Posterior cingulate gyrus (tissue), 11 donors: ENCODE results near the gene SLC35D1.

ENCODE experiments used
- DNase-seq, 10 donors: peaks; one replicate each; pipeline versions ENCODE4 v3.0.0 to v3.0.0-alpha.2; 2020 to 2021; ENCODE audit warnings: mixed read lengths in 3 of 10
- intact Hi-C: fragments of 100-400 bp; cut with DNase I; formaldehyde crosslinking; loops from one replicate; pipeline ENCODE4 v1.15.1; 2023

SLC35D1 gene

GRCh38 chr1:67051196-67051595, 2.8 kb downstream of the SLC35D1 start:
- no peak for DNase-seq

GRCh38 chr1:67044631-67045270, 9.2 kb downstream of the SLC35D1 start:
- intact Hi-C loops: no loop called here
- DNase-seq: no peak

More at GRCh38 chr1:67051196-67051595, 2.8 kb downstream of the SLC35D1 start:
- intact Hi-C loops: loop anchor here (5.0 kb wide), 1 partner anchor 119 kb away; no protein-coding TSS in a partner anchor

DNA sequence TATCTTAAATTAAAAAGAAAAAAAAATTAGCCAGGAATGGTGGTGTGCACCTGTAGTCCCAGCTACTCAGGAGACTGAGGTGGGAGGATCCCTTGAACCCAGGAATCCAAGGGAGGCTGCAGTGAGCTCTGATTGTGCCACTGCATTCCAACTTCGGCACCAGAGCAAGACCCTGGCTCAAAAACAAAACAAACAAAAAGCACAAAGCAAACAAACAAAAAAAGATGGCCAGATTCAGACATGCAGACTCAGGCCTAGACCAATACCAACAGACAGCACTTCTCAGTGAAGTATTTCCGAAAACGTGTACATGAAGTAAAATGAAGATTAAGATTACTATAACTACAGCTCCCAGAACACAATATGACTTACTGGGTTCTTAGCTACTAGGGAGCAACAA, 10.6 kb downstream of the SLC35D1 start:
- no peak for DNase-seq
- intact Hi-C loops: no loop called here

GRCh38 chr1:67041841-67042503, 12.0 kb downstream of the SLC35D1 start:
- DNase-seq: no peak
- intact Hi-C loops: no loop called here

GRCh38 chr1:67040405-67040804, 13.5 kb downstream of the SLC35D1 start:
- intact Hi-C loops: no loop called here
- no peak for DNase-seq

DNA sequence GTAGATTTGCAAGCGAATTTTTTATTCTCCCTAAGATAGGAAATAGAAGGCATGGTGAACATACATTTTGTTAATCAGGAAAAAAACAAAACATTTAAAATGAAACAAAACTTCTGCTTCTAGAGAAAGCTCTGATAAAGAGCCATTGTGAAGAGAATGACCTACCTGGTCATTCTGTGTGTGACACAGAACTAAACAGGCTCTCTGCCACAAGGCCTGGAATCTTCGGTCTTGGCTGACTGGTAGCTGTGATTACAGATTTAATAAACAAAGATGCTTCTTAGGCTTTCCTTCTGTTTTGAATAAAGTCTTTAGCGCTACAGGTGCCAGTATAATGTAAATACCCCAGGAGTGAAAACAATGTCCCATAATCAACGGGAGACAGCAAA, 22.1 kb downstream of the SLC35D1 start:
- intact Hi-C loops: no loop called here
- DNase-seq: no peak

- intact Hi-C loops: no loop called here
- no peak for DNase-seq
These were observed 22.7 kb downstream of the SLC35D1 start for GRCh38 chr1:67031121-67031858.

DNA sequence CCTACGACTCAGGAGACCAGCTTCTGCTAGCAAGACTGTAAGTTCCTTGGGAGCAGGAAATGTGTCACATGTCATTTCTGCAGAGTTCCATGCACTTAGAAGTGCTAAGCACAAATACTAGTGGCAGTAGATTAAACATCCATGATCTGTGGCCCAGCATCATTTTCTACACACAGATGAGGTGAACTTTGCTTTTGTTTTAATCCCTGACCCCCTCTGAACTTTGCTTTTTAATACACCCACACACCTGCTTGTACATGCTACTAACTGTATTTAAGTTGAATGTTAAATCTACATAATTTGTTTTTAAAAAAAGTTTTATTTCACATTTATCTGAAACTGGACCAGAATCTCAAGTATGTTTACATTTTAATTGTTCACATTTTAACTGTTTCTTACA, 24.5 kb downstream of the SLC35D1 start:
- intact Hi-C loops: no loop called here
- DNase-seq: no peak

- DNase-seq: no peak
- intact Hi-C loops: no loop called here
These were observed 33.2 kb downstream of the SLC35D1 start for GRCh38 chr1:67020765-67021164.

DNA sequence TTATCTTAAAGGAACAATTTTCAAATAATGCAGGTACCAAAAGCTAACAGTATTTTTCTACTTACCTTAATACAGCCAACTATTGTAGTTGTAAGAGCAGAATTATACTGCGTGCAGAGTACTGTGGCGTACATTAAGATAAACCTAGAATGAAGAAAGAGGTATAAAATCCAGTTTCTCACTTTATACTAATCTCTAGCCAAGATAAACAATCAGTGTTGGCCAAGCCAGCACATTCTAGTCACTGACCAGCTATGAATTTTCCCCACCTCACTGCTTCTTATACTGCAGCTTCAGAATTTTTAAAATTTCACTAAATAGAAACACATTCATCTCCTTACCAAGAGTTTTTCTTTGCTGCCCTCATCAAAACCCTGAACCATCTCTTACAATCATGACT, 33.6 kb downstream of the SLC35D1 start:
- DNase-seq: no peak
- intact Hi-C loops: no loop called here

- intact Hi-C loops: no loop called here
- no peak for DNase-seq
These were observed 34.3 kb downstream of the SLC35D1 start for GRCh38 chr1:67019600-67020136.

DNA sequence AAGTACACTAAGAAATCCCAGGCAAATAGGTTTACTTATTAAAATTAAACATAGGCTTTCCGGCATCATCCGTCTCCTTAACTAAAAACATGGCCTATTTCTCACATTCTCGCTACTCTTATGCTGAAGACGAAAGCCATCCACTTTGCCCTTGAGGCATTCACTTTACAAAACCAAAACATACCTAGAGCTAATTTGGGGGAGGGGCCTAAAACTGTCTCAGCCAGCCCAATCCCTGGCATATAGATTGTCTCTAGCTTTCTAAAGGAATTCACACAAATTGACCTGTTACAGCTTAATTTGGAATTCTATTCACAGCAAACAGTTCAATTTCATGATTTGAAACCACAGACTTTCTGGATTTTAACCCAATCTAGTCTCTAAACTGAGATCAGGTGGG, 34.8 kb downstream of the SLC35D1 start:
- intact Hi-C loops: no loop called here
- no peak for DNase-seq

DNA sequence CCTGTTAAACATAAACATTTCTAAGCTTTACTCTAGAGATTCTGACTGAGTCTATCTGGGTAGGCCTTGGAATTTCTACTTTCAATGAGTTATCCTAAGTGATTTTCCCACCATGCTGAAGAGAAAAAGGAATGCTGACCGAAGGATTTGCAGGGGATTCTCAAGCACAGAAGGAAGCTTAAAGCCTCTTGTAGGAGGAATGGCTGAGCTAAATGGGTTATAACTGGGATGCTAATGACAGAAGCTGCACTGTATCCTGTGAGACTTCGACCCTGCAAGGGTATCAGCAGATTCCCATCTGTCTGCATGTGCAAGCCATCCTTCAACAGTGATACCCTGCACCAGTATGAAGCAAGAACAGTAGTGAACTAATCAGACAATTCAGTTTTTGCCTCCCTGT, 35.4 kb downstream of the SLC35D1 start:
- intact Hi-C loops: no loop called here
- no peak for DNase-seq

- DNase-seq: no peak
- intact Hi-C loops: no loop called here
These were observed 40.4 kb downstream of the SLC35D1 start for GRCh38 chr1:67013573-67013972.

DNA sequence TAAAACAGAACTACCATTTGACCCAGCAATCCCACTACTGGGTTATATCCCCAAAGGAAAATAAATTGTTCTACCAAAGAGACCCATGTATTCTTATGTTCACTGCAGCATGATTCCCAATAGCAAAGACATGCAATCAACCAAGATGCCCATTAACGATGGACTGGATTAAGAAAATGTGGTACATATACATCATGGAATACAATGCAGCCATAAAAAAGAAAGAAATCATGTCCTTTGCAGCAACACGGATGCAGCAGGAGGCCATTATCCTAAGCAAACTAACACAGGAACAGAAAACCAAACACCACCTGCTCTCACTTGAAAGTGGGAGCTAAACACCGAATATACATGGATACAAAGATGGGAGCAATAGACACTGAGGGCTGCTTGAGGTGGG, 44.2 kb downstream of the SLC35D1 start:
- intact Hi-C loops: no loop called here

DNA sequence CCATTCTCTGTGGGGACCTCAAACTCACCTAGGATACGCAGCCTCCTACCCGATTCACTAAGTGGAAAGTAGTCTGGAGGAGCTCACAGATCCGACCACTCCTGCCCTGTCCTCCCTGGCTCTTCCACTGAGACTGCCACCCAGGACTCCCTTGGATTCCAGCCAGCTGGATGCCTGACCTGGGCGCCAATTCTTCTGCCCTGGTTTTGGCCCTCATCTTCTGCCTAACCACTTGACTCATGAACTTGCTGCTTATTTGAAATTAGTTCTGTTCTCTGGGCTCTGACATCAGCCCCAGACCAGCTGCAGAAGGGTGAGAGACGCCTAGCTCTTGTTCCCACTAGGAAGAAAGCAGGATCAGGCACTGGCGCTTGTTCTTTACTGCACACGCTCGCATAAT, 48.9 kb downstream of the SLC35D1 start:
- peak in 2 of 10 donors; percentile 16 to 19 for DNase-seq
- intact Hi-C loops: no loop called here

More for the DNA sequence above, 44.2 kb downstream of the SLC35D1 start:
- DNase-seq: no peak

DNA sequence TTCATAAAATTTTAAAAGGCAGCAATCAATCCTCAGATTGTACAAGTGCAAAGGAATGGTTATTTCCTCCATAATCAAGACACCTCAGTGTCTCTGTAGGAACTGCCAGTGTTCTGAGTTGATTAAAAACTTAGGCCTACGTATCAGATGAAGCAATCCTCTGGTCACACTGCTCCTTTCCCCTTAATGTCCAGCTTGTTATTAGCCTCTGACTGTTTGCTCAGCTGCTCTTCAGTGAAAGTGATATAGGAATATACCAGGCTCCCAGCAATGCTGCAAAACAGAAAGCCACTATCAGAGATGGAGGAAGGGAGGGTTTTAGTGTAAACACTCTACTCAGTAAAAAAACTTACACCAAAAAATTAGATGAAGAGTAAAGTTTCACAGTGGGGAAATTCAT, 49.8 kb downstream of the SLC35D1 start:
- no peak for DNase-seq
- intact Hi-C loops: no loop called here

DNA sequence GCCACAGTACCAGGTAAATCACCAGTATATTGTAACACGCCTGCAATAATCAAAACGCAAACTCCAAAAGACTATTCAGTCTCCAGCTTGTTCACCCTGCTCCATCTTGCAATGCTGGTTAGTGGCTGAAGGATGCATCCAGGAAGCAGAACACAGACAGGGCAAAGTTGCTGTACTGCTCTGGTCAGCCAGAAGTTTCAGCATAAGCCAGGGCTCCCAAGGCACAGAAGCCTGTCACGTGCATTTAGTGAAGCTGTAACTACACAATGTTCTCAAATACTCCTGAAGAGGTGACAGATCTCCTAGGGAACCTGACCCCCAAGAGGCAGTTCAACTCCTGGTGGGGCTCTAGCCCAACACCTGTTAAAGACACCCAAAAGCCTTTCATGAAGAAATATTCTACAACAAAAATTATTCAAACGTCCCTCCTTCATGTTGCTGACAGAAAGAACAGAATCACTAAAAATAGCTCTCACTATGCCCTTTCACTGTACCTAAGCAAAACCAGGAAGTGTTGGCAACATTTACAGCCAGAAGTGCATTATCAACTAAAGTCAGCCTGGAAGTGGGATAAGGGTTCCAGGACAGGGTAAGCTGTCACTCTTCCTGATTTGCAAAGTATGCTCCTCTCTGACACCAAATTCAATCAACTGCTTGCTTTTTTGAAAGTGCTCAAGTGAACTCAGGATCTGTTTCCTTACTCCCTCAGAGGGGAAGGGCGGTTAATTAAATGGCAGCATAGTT, 52.1 kb downstream of the SLC35D1 start:
- intact Hi-C loops: no loop called here
- no peak for DNase-seq

DNA sequence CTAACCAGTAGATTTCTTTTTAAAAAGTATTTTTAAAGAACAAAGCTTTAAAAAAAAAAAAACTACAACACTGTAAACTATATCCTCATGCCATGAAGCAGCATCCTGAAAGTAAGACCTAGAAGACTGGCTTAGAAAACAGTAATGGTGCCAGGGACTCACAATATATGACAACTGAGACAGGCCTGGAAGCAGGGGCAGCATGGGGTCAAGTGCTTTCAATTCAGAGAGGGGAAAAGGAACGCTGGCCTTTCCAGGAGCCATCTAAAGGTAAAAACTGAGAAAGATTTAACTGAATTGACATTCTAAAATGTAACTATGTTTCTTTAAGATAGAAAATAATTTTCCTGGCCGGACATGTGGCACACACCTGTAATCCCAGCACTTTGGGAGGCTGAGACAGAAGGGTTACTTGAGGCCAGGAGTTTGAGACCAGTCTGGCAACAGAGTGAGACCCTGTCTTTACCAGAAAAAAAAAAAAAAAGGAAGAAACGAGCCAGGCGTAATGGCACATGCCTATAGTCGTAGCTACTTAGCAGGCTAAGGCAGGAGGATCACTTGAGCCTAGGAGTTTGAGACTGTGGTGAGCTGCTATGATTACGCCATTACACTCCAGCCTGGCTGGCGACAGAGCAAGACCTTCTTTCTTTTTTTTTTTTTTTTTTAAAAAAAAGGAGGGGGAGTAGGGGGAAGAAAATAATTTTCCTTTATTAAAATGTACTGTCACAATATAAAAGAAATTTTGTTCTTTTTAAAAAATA, 54.1 kb downstream of the SLC35D1 start:
- no peak for DNase-seq
- intact Hi-C loops: no loop called here

DNA sequence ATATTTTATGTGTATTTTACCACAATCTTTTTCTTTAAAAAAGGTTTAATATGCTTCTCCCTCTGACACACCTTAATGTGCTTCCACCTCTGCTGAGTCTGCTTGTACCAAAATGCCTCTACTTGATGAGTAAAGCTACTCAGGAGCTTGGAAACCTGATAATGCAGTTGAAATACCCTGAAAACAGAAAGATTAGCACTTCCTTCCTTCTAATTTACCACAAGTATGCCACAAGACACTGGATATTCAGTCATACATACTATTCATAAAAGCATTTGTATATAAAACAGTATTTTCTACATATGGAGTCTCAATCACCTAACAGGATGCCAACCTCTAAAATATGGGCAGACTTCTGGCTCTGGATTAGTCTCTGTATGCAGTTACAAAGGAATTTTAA, 55.0 kb downstream of the SLC35D1 start:
- intact Hi-C loops: no loop called here

More for the DNA sequence above, 55.0 kb downstream of the SLC35D1 start:
- DNase-seq: no peak
